Measurements from ENCODE around the gene MPDZ. TPM values are rescaled to one million over a fixed set of nuclear protein-coding genes. Genes with fewer than 3 reads are reported as not detected.

The MPDZ gene
- total and polyA plus RNA-seq, 2 of the 13 experiments (the other 11 are each of a cell fraction or from before 2014, with no cell fraction given), result 12.4 to 14.7 TPM

- H3K4me1 ChIP-seq (ENCODE audit: insufficient read depth, low read length), result no peaks in the 10 kb centered on the region
- no peak overlapping the region for H2AFZ ChIP-seq (ENCODE audit: low read length)
- no peaks in the 10 kb centered on the region; a peak in 1 of 5 replicates for H3K36me3 ChIP-seq (replicated peaks in 1 of 2; ENCODE audit: control insufficient read depth in 1 of 2, insufficient read depth in 2 of 2, low read length in 2 of 2)
- H3K4me3 ChIP-seq (replicated peaks in 1 of 3; ENCODE audit: insufficient read depth in 1 of 3, low read depth in 2 of 3, low read length in 3 of 3), result no peak overlapping the region
- H4K20me1 ChIP-seq (ENCODE audit: insufficient read depth, low read length), result no peaks in the 10 kb centered on the region
- ChIA-PET POLR2A (no interaction called here), CTCF (ENCODE audit: low intra/inter-chr PET ratio, low total read pairs) (no interaction called here)
- BruUV-seq (replicated peaks), result no TSS peak
- in situ Hi-C loops (cut with HindIII; ENCODE audit: extremely low pct_ligation_motif_present, low pct_unique_long_range_greater_than_20kb) (no loop called here), intact Hi-C loops (cut with micrococcal nuclease; ENCODE audit: unreplicated experiment) (no loop called here)
- no peak overlapping the region for H3K27ac ChIP-seq (ENCODE audit: extremely low read length, insufficient read depth, low read length)
- no peaks in the 10 kb centered on the region for H3K27me3 ChIP-seq (ENCODE audit: control insufficient read depth in 1 of 2, insufficient read depth in 2 of 2, low read length in 2 of 2)
- H3K4me2 ChIP-seq (ENCODE audit: low read depth, low read length), result no peak overlapping the region
- DNase-seq (ENCODE audit: low spot score) (no peak), ATAC-seq (no peak), FAIRE-seq (no peak)
- no peaks in the 10 kb centered on the region for H3K79me2 ChIP-seq (ENCODE audit: insufficient read depth, low read length)
- 97% methylated on average over 5 of the region's 5 CpGs for WGBS (ENCODE audit: low lambda C conversion rate)
- H3K9ac ChIP-seq (ENCODE audit: insufficient read depth, low read depth, low read length), result no peak overlapping the region
- no peaks in the 10 kb centered on the region for H3K9me3 ChIP-seq (ENCODE audit: low read length)
- TF ChIP-seq ZNF484 (CRISPR knock-in tag; IDR thresholded peaks at IDR 0.05; ENCODE audit: borderline replicate concordance, low read depth) (no peak), ZNF18 (CRISPR knock-in tag; IDR thresholded peaks at IDR 0.05; ENCODE audit: insufficient replicate concordance) (no peak), ZBTB46 (CRISPR knock-in tag; IDR thresholded peaks at IDR 0.05; ENCODE audit: borderline replicate concordance) (no peak), GMEB1 (CRISPR knock-in tag; IDR thresholded peaks at IDR 0.05; ENCODE audit: borderline replicate concordance) (no peak), CBFB (CRISPR knock-in tag; IDR thresholded peaks at IDR 0.05) (no peak), KLF11 (CRISPR knock-in tag; IDR thresholded peaks at IDR 0.05) (no peak), REPIN1 (CRISPR knock-in tag; IDR thresholded peaks at IDR 0.05; ENCODE audit: borderline replicate concordance, low read depth) (no peak), KLF6 (CRISPR knock-in tag; IDR thresholded peaks at IDR 0.05) (no peak), NFYB (CRISPR knock-in tag; IDR thresholded peaks at IDR 0.05) (no peak), ARNT (IDR thresholded peaks at IDR 0.05) (no peak), ZNF670 (CRISPR knock-in tag; IDR thresholded peaks at IDR 0.05; ENCODE audit: borderline replicate concordance) (no peak), ARID3A (IDR thresholded peaks at IDR 0.05; ENCODE audit: low read depth, low read length) (no peak), ZNF143 (CRISPR knock-in tag; IDR thresholded peaks at IDR 0.05) (no peak), MAFK (conservative IDR thresholded peaks at IDR 0.05 in 1 of 2, IDR thresholded peaks at IDR 0.05 in 1 of 2; ENCODE audit: low read length in 2 of 2) (no peak), NRL (CRISPR knock-in tag; IDR thresholded peaks at IDR 0.05; ENCODE audit: borderline replicate concordance) (no peak), MBD4 (IDR thresholded peaks at IDR 0.05; ENCODE audit: borderline replicate concordance, low read length) (no peak)
These were observed 136.2 kb downstream of the MPDZ start for GRCh38 chr9:13143281-13143680.
